CD4-positive, alpha-beta T cell treated with Interleukin-17A for 1 hour (primary cell): ENCODE measurements around the gene ANXA7.

ENCODE experiments used
- DNase-seq: peaks from one replicate; pipeline ENCODE4 v3.0.0-alpha.2; 2020

Gene ANXA7

GRCh38 chr10:73413528-73414229 is at the start of gene ANXA7:
TSS of gene ANXA7 (minus strand) at chr10:73414058. CDS start at chr10:73400856, 13,202 bp downstream.
- peak; percentile 92 for DNase-seq

DNA sequence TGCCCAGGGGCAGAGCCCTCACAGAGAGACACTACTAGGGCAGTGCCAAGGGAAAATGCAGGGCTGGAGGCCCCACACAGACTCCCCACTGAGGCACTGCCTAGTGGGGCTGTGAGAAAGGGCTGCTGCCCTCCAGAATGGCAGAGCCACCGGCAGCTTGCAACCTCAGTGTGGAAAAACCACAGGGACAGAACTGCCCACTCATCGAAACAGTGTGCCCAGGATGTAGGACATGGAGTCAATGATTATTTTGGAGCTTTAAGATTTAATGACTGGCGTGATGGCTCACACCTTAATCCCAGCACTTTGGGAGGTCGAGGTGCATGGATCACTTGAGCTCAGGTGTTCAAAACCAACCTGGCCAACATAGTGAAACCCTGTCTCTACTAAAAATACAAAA is 47.0 kb upstream of the ANXA7 start:
- DNase-seq, result no peak

DNA sequence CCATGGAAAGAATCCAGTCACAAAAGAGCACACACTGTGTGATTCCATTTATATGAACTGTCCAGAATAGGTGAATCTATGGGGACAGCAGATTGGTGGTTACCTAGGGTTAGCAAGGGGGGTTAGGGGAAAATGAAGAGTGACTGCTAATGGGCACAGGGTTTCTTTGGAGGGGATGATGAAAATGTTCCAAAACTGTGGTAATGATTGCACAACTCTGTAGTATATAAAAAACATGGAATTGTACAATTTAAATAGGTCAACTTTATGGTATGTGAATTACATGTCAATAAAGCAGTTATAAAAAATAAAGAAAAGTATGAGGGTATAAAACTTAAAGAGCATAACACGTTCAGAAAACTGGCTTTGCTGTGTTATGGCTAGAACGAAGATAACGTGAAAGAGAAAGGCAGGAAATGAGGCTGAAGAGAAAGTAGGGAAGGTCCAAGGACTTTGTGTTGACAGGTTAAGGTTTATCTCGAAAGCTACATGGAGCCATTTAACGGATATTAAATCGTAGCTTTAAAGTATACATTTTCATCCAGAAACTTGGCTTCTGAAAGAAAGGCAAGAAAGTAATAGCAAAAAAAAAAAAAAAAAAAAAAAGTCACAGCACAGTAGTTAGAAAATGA is 45.9 kb upstream of the ANXA7 start:
- DNase-seq, result no peak

DNA sequence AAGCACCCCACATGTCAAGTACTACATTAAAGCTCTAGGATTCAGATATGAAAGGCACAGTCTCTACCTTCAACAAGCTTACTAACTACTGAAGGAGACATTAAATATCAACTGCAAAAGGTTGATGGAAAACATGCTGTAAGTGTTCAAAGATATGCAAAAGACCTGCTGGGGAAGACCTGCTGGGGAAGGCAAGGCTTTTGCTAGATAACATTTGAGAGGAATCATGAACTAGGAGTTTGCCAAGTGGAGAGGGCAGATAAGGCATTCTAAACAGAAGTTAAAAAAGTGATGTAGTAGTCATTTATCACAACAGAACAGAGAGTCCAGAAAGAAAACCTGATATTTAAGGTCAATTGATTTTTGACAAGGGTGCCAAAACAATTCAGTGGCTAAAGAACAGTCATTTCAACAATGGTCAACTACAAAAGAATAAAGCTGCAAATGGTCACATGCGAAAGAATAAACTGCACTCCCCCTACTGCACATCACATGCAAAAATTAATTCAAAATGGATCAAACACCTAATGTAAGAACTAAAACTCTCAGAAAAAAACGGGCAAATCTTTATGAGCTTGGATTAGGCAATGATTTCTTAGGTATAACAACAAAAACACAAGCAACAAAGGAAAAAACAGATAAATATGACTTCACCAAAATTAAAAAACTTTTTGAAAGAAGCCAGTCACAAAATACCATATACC is 42.5 kb upstream of the ANXA7 start:
- DNase-seq, result no peak

GRCh38 chr10:73449113-73449512 is 35.3 kb upstream of the ANXA7 start:
- DNase-seq, result no peak

- DNase-seq, result no peak
Measured at GRCh38 chr10:73448384-73448783, 34.5 kb upstream of the ANXA7 start.

- DNase-seq, result no peak
Measured at GRCh38 chr10:73446926-73447325, 33.1 kb upstream of the ANXA7 start.

- no peak for DNase-seq
Measured at GRCh38 chr10:73444457-73444856, 30.6 kb upstream of the ANXA7 start.

DNA sequence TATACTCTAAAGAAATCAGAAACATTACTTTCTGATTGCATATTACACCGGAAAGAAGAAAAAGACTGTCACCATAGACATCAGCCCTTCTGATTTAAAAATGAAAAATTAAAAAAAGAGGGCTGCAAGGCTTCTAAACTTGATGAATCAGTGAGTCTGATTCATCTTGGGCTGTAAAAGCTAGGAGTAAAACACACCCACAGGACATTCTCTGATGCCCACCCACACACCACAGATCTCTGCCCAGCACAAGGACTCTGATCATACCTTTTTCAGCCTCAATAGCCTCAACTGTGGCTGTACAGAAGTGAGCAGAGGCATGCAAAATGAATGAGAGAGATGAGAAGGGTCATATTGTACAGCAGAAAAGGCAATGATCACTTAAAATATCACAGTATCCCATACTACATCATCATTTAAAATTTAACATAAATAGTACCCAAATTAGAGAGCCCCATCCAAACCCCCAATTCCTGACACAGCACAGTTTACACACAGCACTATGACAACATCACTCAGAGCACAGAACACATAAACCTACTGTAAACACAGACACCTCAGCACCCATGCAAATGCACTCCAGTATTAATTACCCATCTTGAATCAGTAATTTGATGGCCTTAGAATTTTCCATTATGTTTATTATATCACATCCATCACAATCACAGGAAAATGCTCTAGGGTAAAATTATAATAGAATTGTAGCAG is 25.9 kb upstream of the ANXA7 start:
- no peak for DNase-seq

- no peak for DNase-seq
Measured at GRCh38 chr10:73439055-73439454, 25.2 kb upstream of the ANXA7 start.

GRCh38 chr10:73433538-73433867 is 19.6 kb upstream of the ANXA7 start, which contains the start of gene MSS51:
TSS of gene MSS51 (minus strand) at chr10:73433561. CDS start at chr10:73428284, 5,277 bp downstream.
- DNase-seq, result no peak

DNA sequence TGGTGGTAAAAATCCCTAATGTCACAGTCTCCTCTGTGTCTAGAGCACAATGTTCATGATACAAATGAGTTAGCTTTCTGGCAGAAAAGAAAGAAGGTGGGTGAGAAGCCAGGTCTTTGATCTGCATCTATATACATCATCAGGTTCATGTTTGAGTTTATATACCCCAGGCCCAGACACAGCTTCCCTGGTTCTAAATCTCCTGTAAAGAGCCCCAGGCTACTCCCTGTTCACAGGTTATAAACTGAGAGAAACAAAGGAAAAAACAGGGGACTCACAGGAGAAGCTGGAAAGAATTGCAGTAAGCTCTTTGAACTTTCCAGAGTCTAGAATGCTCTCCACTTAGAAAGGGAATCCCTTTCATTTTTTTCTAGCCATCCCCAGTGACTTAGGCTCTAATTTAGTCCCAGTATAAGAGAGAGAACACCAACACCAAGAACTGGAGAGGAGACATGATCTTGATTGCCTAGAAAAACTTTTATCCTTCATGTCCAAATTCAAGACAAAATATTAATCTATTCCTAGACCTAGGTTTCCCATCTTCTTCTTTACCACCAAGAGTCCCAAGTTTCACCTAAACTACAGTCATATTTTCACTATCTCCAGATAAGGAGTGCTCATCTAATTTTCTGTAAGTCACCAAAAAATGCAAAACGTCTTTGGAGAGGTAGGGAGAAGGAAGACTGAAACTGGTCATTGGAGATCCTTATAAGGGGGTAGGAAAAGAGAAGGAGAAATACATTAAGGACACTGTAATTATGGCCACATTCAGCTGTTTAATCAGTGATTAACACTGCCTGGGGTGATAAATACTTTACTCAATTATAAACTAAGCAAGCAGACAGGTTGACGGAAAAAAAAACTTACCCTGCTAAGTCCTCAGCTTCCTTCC is 19.0 kb upstream of the ANXA7 start:
- no peak for DNase-seq

DNA sequence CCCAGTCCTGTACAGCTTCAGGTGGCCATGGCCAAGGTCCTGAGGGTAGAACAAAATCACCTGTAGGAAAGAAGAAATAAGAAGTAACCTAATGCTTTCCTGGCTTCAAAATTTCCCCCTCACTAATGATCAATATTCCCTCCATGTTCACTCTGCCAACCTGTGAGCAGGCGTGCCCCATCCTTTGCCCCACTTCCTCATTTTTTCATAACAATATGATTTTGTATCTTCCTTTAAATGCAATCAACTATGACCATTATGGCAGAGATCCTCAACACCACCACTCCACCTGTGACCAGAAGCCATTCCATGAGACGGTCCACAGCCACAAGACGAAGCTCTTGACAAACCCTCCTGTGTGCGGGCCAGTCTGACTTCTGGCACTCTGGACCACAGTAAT is 12.5 kb upstream of the ANXA7 start:
- DNase-seq, result no peak

DNA sequence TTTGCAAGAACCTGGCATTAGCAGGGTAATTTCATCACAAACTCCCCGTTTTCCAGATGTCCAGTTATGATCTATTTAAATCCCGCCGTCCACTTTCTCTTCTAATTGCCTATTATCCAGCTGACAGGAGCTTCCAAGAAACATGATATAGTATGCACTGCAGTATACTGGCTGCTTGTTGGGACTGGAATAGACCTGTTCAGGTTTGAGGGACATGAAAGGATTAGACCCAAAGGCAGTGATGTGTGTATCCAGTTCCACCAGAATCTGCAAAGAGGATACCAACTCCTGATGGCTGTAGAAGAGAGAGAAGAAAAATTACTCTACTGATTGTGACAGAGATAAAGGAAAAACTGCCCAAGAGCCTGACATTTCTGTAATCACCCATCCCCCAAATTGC is 10.6 kb upstream of the ANXA7 start:
- DNase-seq, result no peak

- DNase-seq, result no peak
Measured at GRCh38 chr10:73423309-73423708, 9.5 kb upstream of the ANXA7 start.

DNA sequence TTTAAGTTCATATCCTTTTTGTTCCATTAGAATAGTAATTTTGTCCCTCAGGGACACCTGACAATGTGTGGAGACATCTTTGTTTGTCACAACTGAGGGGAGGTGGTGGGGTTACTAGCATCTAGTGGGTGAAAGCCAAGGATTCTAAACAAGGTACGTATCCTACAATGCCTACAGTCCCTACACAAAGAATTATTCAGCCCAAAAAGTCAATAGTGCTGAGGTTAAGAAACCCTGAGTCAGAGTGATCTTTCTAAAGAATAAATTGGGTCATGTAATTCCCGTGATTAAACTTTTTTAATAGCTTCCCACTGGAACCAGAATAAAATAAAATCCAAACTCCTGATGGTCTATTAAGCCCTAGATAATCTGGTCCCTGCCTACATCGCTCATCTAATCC is 2.7 kb upstream of the ANXA7 start:
- DNase-seq, result no peak

DNA sequence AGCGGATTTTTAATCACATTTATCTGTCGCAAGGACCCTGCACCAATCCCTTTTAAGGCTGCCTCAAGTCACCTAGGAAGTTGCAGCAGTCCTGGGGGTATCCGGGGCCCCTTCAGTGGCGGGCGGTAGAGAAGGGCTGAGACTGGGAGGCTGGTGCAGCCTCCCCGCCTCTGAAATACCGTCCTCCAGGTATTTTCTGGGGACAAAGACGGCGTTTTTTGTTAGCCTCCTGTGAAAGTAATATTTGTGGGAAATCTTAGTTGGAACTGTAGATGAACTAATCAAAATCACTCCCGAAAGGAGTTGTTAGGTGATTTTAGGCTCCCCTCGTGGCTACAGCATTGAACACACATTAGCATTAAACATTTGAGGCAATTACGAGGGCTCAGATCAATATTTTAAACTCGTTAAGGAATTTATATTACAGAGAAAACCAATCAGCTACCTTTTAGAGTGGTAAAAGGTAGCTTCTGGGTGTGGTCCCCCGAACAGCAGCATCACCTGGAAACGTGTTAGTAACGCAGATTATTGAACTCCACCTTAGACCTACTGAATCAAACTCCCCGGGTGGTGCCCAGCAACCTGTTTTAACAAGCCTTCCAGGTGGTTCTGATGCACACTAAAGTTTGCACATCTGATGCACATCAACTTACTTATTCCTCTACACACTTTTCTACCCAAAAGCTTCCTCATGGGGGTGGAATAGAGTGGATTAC is 530 bp upstream of the ANXA7 start:
- DNase-seq, result peak; percentile 7

DNA sequence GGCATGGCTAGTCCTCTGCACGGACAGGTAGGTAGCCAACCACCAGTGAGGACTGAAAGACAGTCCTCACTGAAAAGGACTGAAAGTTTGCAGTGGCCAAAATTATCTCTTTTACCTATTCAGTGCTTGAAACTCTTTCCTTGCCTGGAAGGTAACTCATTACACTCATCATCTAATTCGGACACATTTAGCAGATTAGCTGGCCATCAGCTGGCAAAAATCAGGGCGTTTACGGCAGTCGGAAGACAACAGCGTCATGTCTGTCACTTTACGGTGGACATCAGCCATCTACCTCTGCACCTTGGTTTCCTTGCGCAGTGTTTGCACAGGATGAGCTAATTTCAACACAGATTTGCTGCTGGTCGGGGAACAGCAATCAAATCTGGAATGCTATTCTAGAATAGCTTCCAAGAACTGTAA is 740 bp downstream of the ANXA7 start:
- peak; percentile 64 for DNase-seq

GRCh38 chr10:73410897-73411296 is 3.0 kb downstream of the ANXA7 start:
- no peak for DNase-seq

- no peak for DNase-seq
Measured at GRCh38 chr10:73408978-73409521, 4.8 kb downstream of the ANXA7 start.

- DNase-seq, result no peak
Measured at GRCh38 chr10:73408061-73408460, 5.8 kb downstream of the ANXA7 start.
